Stomach (tissue), 4 donors: Measurements from ENCODE around the gene BBS1.

ENCODE experiments used
- CTCF ChIP-seq, 7 experiments: fragments of 450-650 bp in 4 of 7; fragments of 200-600 bp in 3 of 7; sonication (generic) in 3 of 7; IDR thresholded peaks; one replicate each; pipeline ENCODE4 v1.5.1; 2016 to 2019; ENCODE audit warnings: antibody characterized with exemption in 7 of 7, control low read depth in 2 of 7, mild to moderate bottlenecking in 1 of 7
- EP300 ChIP-seq: sonication (generic); formaldehyde crosslinking; IDR thresholded peaks from one replicate; pipeline ENCODE4 v1.6.1; 2017; ENCODE audit warnings: antibody characterized with exemption
- POLR2A ChIP-seq, 4 donors: fragments of 450-650 bp; IDR thresholded peaks; one replicate each; pipeline ENCODE4 v1.6.1; 2016; ENCODE audit warnings: antibody characterized with exemption in 4 of 4, control low read depth in 2 of 4, mild to moderate bottlenecking in 1 of 4, moderate library complexity in 1 of 4
- POLR2AphosphoS5 ChIP-seq, 3 donors: sonication (generic); formaldehyde crosslinking; IDR thresholded peaks; one replicate each; pipeline ENCODE4 v1.6.1; 2016; ENCODE audit warnings: antibody characterized with exemption in 3 of 3

GRCh38 chr11:66532784-66533183, 22.3 kb downstream of the BBS1 start:
- TF ChIP-seq CTCF (IDR thresholded peaks at IDR 0.05) (no peak), POLR2AphosphoS5 (IDR thresholded peaks at IDR 0.05) (no peak), POLR2A (IDR thresholded peaks at IDR 0.05) (no peak), EP300 (no peak)
